PFSK-1 (cell line): Measurements from ENCODE around the gene FBLN5. TPM values are rescaled to one million over a fixed set of nuclear protein-coding genes. Genes with fewer than 3 reads are reported as not detected.

Experiments used
- FOXP2 ChIP-seq: optimal IDR thresholded peaks from 2 replicates; pipeline ENCODE3; 2011; ENCODE audit warnings: borderline replicate concordance, control low read depth, inconsistent platforms; ENCODE audit not compliant: insufficient read depth; ENCODE audit errors: extremely low read length, extremely low read depth
- POLR2AphosphoS5 ChIP-seq: IDR thresholded peaks from 2 replicates; pipeline ENCODE4 v1.6.1; 2012; ENCODE audit warnings: low read depth, mild to moderate bottlenecking, control low read depth, low read length, moderate library complexity
- SIN3A ChIP-seq: IDR thresholded peaks from 2 replicates; pipeline ENCODE4 v1.6.1; 2012; ENCODE audit warnings: mild to moderate bottlenecking, low read length, moderate library complexity, borderline replicate concordance; ENCODE audit not compliant: insufficient read depth
- TAF1 ChIP-seq: IDR thresholded peaks from 2 replicates; pipeline ENCODE4 v1.6.1; 2012; ENCODE audit warnings: low read length, control low read depth, borderline replicate concordance; ENCODE audit not compliant: insufficient read depth
- polyA plus RNA-seq: library from polyadenylated mRNA; unstranded; fragments of >200 nt; gene quantifications from one replicate; pipeline ENCODE4 v1.2.1, GENCODE V29; 2012; ENCODE audit warnings: low read depth, missing spikeins; ENCODE audit not compliant: insufficient read length
- TF ChIP-seq, protein P1 (sequence below), 2 experiments: IDR thresholded peaks; 2 replicates each; pipeline versions ENCODE4 v1.6.1 to v1.8.0; 2011 to 2012; ENCODE audit warnings: low read depth in 2 of 2, low read length in 2 of 2, control low read depth in 1 of 2, inconsistent platforms in 1 of 2, mild to moderate bottlenecking in 1 of 2, moderate library complexity in 1 of 2; ENCODE audit not compliant: insufficient read depth in 1 of 2

Gene FBLN5, protein sequence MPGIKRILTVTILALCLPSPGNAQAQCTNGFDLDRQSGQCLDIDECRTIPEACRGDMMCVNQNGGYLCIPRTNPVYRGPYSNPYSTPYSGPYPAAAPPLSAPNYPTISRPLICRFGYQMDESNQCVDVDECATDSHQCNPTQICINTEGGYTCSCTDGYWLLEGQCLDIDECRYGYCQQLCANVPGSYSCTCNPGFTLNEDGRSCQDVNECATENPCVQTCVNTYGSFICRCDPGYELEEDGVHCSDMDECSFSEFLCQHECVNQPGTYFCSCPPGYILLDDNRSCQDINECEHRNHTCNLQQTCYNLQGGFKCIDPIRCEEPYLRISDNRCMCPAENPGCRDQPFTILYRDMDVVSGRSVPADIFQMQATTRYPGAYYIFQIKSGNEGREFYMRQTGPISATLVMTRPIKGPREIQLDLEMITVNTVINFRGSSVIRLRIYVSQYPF
- polyA plus RNA-seq, result not detected

- no peak for TF ChIP-seq FOXP2
Measured at GRCh38 chr14:91947475-91948184, at the start of gene FBLN5. FBLN5 (minus strand) TSS chr14:91947694; CDS start chr14:91947229, 465 bp downstream.

GRCh38 chr14:91996948-91997371, 49.5 kb upstream of the FBLN5 start:
- TF ChIP-seq POLR2AphosphoS5, result no peak

GRCh38 chr14:91987192-91987591, 39.7 kb upstream of the FBLN5 start:
- TF ChIP-seq FOXP2 (no peak), POLR2AphosphoS5 (no peak), SIN3A (no peak), TAF1 (no peak)
- TF ChIP-seq, protein P1, sequence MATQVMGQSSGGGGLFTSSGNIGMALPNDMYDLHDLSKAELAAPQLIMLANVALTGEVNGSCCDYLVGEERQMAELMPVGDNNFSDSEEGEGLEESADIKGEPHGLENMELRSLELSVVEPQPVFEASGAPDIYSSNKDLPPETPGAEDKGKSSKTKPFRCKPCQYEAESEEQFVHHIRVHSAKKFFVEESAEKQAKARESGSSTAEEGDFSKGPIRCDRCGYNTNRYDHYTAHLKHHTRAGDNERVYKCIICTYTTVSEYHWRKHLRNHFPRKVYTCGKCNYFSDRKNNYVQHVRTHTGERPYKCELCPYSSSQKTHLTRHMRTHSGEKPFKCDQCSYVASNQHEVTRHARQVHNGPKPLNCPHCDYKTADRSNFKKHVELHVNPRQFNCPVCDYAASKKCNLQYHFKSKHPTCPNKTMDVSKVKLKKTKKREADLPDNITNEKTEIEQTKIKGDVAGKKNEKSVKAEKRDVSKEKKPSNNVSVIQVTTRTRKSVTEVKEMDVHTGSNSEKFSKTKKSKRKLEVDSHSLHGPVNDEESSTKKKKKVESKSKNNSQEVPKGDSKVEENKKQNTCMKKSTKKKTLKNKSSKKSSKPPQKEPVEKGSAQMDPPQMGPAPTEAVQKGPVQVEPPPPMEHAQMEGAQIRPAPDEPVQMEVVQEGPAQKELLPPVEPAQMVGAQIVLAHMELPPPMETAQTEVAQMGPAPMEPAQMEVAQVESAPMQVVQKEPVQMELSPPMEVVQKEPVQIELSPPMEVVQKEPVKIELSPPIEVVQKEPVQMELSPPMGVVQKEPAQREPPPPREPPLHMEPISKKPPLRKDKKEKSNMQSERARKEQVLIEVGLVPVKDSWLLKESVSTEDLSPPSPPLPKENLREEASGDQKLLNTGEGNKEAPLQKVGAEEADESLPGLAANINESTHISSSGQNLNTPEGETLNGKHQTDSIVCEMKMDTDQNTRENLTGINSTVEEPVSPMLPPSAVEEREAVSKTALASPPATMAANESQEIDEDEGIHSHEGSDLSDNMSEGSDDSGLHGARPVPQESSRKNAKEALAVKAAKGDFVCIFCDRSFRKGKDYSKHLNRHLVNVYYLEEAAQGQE (IDR thresholded peaks at IDR 0.05; ENCODE audit: insufficient read depth in 1 of 2, low read depth in 2 of 2, low read length in 2 of 2), result no peak

DNA sequence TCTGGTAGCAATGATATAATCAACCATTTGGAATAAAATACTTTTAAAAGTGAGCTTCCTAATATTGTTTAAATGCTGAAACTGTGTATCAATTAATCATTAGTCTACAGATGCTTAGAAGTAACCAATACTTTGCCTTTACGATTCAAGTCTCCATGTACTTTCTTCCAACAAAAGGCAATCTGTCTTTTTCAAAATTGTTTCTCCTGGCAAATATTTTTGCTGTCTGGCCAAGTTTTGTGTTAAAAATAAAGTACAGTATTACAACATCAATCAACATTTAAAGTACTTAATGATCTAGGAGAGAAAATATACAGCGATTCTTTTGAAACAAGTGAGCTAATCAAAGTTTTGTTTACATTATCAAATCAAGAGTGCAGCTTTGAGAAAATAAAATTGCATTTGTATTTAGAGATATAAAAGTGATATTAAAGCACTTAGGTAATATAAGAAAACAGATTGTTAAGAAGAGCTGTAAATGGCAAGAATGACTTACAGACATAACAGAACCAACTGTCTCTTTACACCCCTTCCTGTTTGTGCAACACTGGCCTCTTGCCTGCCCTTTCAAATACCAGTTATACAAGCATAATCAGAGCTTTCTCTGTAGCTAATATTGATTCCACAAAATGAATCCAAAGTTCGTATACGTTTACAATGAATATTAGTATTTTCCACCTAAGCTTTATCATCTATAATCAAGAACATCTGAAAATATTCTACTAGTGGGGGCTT, 38.2 kb upstream of the FBLN5 start:
- no peak for TF ChIP-seq POLR2AphosphoS5
- no peak for TF ChIP-seq SIN3A
- TF ChIP-seq, protein P1 (IDR thresholded peaks at IDR 0.05; ENCODE audit: insufficient read depth in 1 of 2, low read depth in 2 of 2, low read length in 2 of 2), result no peak
- TF ChIP-seq TAF1, result no peak
- TF ChIP-seq FOXP2, result no peak

GRCh38 chr14:91985008-91985407, 37.5 kb upstream of the FBLN5 start:
- TF ChIP-seq, protein P1 (IDR thresholded peaks at IDR 0.05; ENCODE audit: insufficient read depth in 1 of 2, low read depth in 2 of 2, low read length in 2 of 2), result no peak
- TF ChIP-seq TAF1, result no peak
- no peak for TF ChIP-seq POLR2AphosphoS5
- TF ChIP-seq FOXP2, result no peak

GRCh38 chr14:91983588-91983987, 36.1 kb upstream of the FBLN5 start:
- TF ChIP-seq SIN3A (no peak), POLR2AphosphoS5 (no peak), TAF1 (no peak)
